Karpas-422 (cell line): ENCODE results near the gene ATP8A1. TPM values are rescaled to one million over a fixed set of nuclear protein-coding genes. Genes with fewer than 3 reads are reported as not detected.

Source experiments
- DNase-seq: peaks from one replicate; pipeline ENCODE4 v3.0.0-alpha.2; 2015
- H2AFZ ChIP-seq: fragments of 200-600 bp; sonication (generic); 2 replicates; pipeline ENCODE4 v1.6.1; 2014; ENCODE audit warnings: antibody characterized with exemption, low read length, mixed read lengths
- H3K27ac ChIP-seq: fragments of 200-600 bp; sonication (generic); 2 replicates; pipeline ENCODE4 v1.5.1; 2014; ENCODE audit warnings: mild to moderate bottlenecking, low read length, moderate library complexity
- H3K27me3 ChIP-seq: fragments of 200-600 bp; sonication (generic); 2 replicates; pipeline ENCODE4 v1.6.1; 2014; ENCODE audit warnings: low read length, mixed read lengths
- H3K36me3 ChIP-seq: fragments of 200-600 bp; sonication (generic); 2 replicates; pipeline ENCODE4 v1.6.1; 2014; ENCODE audit warnings: low read length, mixed read lengths; ENCODE audit not compliant: insufficient read depth
- H3K4me1 ChIP-seq: fragments of 200-600 bp; sonication (generic); 2 replicates; pipeline ENCODE4 v1.6.1; 2014; ENCODE audit warnings: mild to moderate bottlenecking, low read length, mixed read lengths
- H3K4me2 ChIP-seq: fragments of 200-600 bp; sonication (generic); 2 replicates; pipeline ENCODE4 v1.6.1; 2014; ENCODE audit warnings: low read length, low read depth, mild to moderate bottlenecking; ENCODE audit not compliant: poor library complexity, severe bottlenecking
- H3K4me3 ChIP-seq: fragments of 200-600 bp; sonication (generic); 2 replicates; pipeline ENCODE4 v1.5.1; 2014; ENCODE audit warnings: mild to moderate bottlenecking, antibody characterized with exemption, low read length, mixed read lengths
- H3K79me2 ChIP-seq: fragments of 200-600 bp; sonication (generic); 2 replicates; pipeline ENCODE4 v1.6.1; 2014; ENCODE audit warnings: mild to moderate bottlenecking, low read length, mixed read lengths
- H3K9ac ChIP-seq: fragments of 200-600 bp; sonication (generic); 2 replicates; pipeline ENCODE4 v1.6.0; 2014; ENCODE audit warnings: low read length
- H3K9me2 ChIP-seq: fragments of 200-600 bp; sonication (generic), shearing (Covaris generic); replicated peaks from 2 replicates; pipeline ENCODE4 v1.6.0; 2014; ENCODE audit warnings: mild to moderate bottlenecking, low read length, moderate library complexity; ENCODE audit not compliant: insufficient read depth
- H3K9me3 ChIP-seq: fragments of 300-700, 200-600 bp; sonication (generic); 2 replicates; pipeline ENCODE4 v1.6.1; 2014; ENCODE audit warnings: low read length, mixed read lengths
- H4K20me1 ChIP-seq: fragments of 200-600 bp; sonication (generic); 2 replicates; pipeline ENCODE4 v1.6.1; 2014; ENCODE audit warnings: mild to moderate bottlenecking, antibody characterized with exemption, low read length, low read depth; ENCODE audit not compliant: insufficient read depth
- total RNA-seq: library from RNA; depleted of rRNA; stranded (reverse); fragments of >200 nt; shearing (Covaris generic); gene quantifications from 2 replicates; pipeline ENCODE4 v1.2.3, GENCODE V29; 2014; ENCODE audit warnings: low replicate concordance

Gene ATP8A1
- total RNA-seq, 1 experiment from 2014 or later: 67.2 TPM

DNA sequence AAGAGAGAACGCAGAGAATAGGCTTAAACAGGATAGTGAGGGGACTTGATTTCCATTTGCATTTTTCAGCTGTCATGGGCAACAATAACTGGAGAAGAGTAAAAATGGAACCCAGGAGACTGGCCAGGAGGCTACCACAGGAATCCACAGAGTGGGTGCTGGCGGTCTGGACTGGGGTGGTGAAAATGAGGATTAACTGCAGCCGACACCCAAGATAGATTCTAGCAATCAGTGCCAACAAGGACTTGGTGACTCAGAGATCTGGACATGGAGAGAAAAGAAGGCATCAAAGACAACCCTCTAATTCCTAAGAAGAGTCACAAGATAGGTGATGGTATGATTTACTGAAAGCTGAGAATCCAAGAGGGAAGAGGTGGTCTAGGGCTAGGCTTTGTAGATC is 102.8 kb downstream of the ATP8A1 start:
- Histone ChIP-seq H3K36me3 (no peaks in the 10 kb centered on the region), H3K9me3 (no peaks in the 10 kb centered on the region), H3K79me2 (no peaks in the 10 kb centered on the region), H3K4me3 (no peak overlapping the region), H3K9ac (no peak overlapping the region), H3K4me2 (no peak overlapping the region), H4K20me1 (no peaks in the 10 kb centered on the region), H3K4me1 (no peaks in the 10 kb centered on the region), H3K27ac (no peak overlapping the region), H2AFZ (no peak overlapping the region), H3K9me2 (no peaks in the 10 kb centered on the region), H3K27me3 (no peaks in the 10 kb centered on the region)
- no peak for DNase-seq

DNA sequence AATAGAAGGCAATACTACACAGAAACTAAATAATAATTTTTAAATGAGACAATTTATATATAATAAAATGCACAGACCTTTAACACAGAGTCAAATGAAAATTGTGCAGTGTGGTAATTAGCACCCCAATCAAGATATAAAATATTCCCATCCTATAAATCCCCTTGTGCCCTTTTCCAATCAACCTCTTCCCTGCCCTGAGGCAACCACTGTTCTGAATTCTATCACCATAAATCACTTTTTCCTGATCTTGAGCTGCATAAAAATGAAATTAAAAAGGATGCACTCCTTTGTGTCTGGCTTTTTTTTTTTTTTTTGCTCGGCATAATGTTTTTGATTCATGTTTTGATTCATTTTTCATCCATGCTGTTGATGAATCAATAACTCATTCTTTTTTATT is 107.0 kb downstream of the ATP8A1 start:
- peaks cover 7% of the 10 kb centered on the region; the same call in 1 of the 2 replicates for H3K36me3 ChIP-seq

DNA sequence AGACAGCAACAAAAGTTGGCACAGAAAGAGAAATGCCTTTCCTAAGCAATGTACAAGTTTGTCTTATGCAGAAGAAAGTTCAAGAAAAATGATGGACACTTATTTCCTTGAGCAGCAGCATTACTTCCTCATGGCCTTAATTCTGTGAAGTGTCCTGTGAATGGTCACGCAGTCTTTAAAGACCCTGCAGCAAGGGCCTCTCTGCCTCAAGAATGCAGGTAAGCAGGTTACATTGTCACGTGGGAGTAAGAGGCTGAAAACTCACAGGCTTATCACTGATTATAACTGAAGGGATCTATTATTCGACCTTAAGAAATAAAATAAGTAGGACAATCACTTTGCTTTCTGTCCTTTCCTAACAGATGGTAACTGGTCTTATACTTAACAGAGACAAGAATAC is 109.1 kb downstream of the ATP8A1 start:
- H3K9me3 ChIP-seq: no peaks in the 10 kb centered on the region
- H3K4me2 ChIP-seq: no peak overlapping the region
- H3K36me3 ChIP-seq: peaks cover 7% of the 10 kb centered on the region; the same call in 1 of the 2 replicates

More for the DNA sequence above, 107.0 kb downstream of the ATP8A1 start:
- no peaks in the 10 kb centered on the region for H3K27me3 ChIP-seq
- DNase-seq: no peak
- no peak overlapping the region for H3K9ac ChIP-seq
- no peaks in the 10 kb centered on the region for H3K4me1 ChIP-seq
- H4K20me1 ChIP-seq: no peaks in the 10 kb centered on the region
- H3K79me2 ChIP-seq: no peaks in the 10 kb centered on the region
- H3K9me3 ChIP-seq: no peaks in the 10 kb centered on the region
- no peak overlapping the region for H2AFZ ChIP-seq
- no peak overlapping the region for H3K27ac ChIP-seq
- no peak overlapping the region for H3K4me2 ChIP-seq
- no peaks in the 10 kb centered on the region for H3K9me2 ChIP-seq
- H3K4me3 ChIP-seq: no peak overlapping the region

DNA sequence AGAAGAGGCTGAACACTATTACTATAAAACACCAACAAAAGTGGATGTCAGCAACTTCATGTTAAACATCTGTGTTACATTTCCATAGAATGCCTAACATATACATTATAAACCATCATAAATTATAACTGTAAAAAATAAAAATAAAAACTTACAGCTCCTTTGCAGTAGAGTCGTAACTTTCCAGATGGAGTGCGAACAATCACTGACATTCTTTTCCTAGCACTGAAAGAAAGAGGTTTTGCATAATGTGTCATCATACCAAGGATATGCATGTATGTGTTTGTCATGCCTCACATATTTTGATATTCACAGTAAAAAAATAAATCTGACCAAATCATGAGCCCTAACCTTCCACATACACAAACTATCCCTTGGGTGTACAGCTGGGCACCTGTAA is 113.1 kb downstream of the ATP8A1 start:
- DNase-seq: no peak

More for the DNA sequence above, 109.1 kb downstream of the ATP8A1 start:
- no peak overlapping the region for H3K4me3 ChIP-seq
- no peak overlapping the region for H3K27ac ChIP-seq
- H3K27me3 ChIP-seq: no peaks in the 10 kb centered on the region
- no peaks in the 10 kb centered on the region for H3K4me1 ChIP-seq
- no peaks in the 10 kb centered on the region for H3K9me2 ChIP-seq
- no peak overlapping the region for H3K9ac ChIP-seq
- no peaks in the 10 kb centered on the region for H3K79me2 ChIP-seq
- H4K20me1 ChIP-seq: no peaks in the 10 kb centered on the region
- no peak overlapping the region for H2AFZ ChIP-seq
- DNase-seq: no peak

DNA sequence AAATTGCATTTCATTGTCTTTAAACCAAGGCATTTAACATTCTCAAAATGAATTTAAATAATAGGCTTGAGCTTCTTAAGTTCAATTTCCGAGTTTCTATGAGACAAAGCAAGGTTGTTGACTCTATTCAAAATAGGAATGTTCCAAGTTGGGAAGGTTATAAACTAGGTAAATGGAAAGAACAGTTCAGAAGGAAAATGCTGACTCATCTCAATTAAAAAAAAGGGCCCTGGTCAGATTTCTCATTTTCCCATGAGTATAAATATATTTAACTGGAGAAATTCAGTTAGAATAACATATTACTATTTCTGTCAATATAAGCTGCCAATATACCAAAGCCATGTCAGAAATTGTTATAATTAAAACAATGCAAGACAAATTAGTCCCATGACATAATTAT is 113.8 kb downstream of the ATP8A1 start:
- Histone ChIP-seq H3K9ac (no peak overlapping the region), H3K27me3 (no peaks in the 10 kb centered on the region), H2AFZ (no peak overlapping the region), H3K9me2 (no peaks in the 10 kb centered on the region), H3K79me2 (peaks cover 11% of the 10 kb centered on the region), H3K36me3 (peaks cover 2% of the 10 kb centered on the region; the same call in 1 of the 2 replicates), H3K4me2 (no peak overlapping the region), H3K27ac (no peak overlapping the region), H3K9me3 (no peaks in the 10 kb centered on the region), H4K20me1 (no peaks in the 10 kb centered on the region), H3K4me1 (no peaks in the 10 kb centered on the region), H3K4me3 (no peak overlapping the region)
- DNase-seq: no peak

More for the DNA sequence above, 113.1 kb downstream of the ATP8A1 start:
- Histone ChIP-seq H3K79me2 (peaks cover 11% of the 10 kb centered on the region), H3K9me2 (no peaks in the 10 kb centered on the region), H3K9ac (no peak overlapping the region), H3K9me3 (no peaks in the 10 kb centered on the region), H3K27ac (no peak overlapping the region), H4K20me1 (no peaks in the 10 kb centered on the region), H3K4me1 (no peaks in the 10 kb centered on the region), H3K4me2 (no peak overlapping the region), H3K4me3 (no peak overlapping the region), H3K36me3 (peaks cover 7% of the 10 kb centered on the region; the same call in 1 of the 2 replicates), H2AFZ (no peak overlapping the region), H3K27me3 (no peaks in the 10 kb centered on the region)

DNA sequence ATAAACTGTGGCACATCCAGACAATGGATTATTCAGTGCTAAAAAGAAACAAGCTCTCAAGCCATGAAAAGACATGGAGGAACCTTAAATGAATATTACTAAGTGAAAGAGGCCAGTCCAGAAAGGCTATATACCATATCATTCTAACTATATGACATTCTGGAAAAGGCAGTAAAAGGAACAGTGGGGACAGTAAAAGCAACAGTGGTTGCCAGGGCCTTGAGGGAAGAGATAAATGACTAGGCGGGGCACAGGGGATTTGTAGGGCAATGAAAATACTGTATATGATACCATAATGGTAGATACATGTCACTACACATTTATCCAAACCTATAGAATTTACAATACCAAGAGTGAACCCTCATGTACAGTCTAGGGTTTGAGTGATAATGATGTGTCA is 115.3 kb downstream of the ATP8A1 start:
- Histone ChIP-seq H3K27me3 (no peaks in the 10 kb centered on the region), H4K20me1 (no peaks in the 10 kb centered on the region), H2AFZ (no peak overlapping the region), H3K9ac (no peak overlapping the region), H3K4me2 (no peak overlapping the region), H3K9me3 (no peaks in the 10 kb centered on the region), H3K36me3 (no peaks in the 10 kb centered on the region), H3K27ac (no peak overlapping the region), H3K79me2 (peaks cover 11% of the 10 kb centered on the region), H3K4me3 (no peak overlapping the region), H3K4me1 (no peaks in the 10 kb centered on the region), H3K9me2 (no peaks in the 10 kb centered on the region)
- no peak for DNase-seq

DNA sequence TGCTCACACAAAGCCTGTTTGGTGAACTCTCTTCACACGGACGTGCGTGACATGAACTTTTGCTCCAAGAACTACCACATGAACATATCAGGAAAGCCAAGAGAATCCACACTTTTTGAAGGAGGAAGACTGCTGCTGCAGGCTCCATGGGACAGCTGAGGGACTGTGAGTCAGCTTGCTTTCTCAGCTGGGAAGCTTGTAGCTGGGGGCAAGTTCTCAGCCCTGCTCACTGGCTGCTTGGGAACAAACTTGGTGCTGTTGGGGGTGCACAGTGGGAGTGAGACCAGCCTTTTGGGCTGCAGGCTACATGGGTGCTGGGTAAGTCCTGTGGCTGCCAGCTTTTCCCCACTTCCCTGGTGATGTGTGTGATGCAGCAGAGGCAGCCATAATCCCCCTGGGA is 123.9 kb downstream of the ATP8A1 start:
- H2AFZ ChIP-seq: no peak overlapping the region
- no peaks in the 10 kb centered on the region for H3K79me2 ChIP-seq
- no peak overlapping the region for H3K4me2 ChIP-seq
- no peak overlapping the region for H3K27ac ChIP-seq
- no peaks in the 10 kb centered on the region for H3K9me2 ChIP-seq
- no peak overlapping the region for H3K9ac ChIP-seq
- no peaks in the 10 kb centered on the region for H4K20me1 ChIP-seq
- H3K27me3 ChIP-seq: no peaks in the 10 kb centered on the region
- no peak overlapping the region for H3K4me3 ChIP-seq
- H3K36me3 ChIP-seq: no peaks in the 10 kb centered on the region
- no peaks in the 10 kb centered on the region for H3K4me1 ChIP-seq
- DNase-seq: no peak
- no peaks in the 10 kb centered on the region for H3K9me3 ChIP-seq

DNA sequence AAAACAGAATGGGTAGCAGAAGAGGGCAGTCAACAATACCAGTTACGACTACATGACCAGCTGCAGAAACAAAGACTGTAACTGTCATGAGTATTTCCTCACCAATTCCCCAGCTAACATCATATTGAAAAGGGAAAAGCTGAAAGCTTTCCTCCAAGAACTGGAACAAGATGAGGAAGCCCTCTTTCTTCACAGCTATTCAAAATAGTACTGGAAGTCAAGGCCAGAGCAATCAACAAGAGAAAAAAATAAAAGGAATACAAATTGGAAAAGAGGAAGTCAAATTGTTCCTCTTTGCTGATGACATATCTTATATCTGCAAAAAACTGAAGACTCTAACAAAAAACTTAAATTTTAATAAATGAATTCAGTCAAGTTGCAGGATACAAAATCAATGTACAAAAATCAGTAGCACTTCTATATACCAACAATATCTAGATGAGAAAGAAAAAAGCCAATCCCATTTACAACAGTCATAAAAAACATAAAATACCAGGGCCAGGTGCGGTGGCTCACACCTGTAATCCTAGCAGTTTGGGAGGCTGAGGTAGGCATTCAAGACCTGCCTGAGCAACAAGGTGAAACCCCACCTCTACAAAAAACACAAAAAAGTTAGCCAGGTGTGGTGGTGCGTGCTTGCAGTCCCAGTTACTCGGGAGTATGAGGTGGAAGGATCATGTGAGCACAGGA is 125.4 kb downstream of the ATP8A1 start:
- no peak overlapping the region for H3K27ac ChIP-seq
- DNase-seq: no peak
- H3K9me3 ChIP-seq: no peaks in the 10 kb centered on the region
- H3K4me1 ChIP-seq: no peaks in the 10 kb centered on the region
- no peak overlapping the region for H3K9ac ChIP-seq
- no peaks in the 10 kb centered on the region for H3K36me3 ChIP-seq
- no peaks in the 10 kb centered on the region for H3K9me2 ChIP-seq
- H3K4me2 ChIP-seq: no peak overlapping the region
- no peak overlapping the region for H2AFZ ChIP-seq
- no peak overlapping the region for H3K4me3 ChIP-seq
- H4K20me1 ChIP-seq: no peaks in the 10 kb centered on the region
- H3K27me3 ChIP-seq: no peaks in the 10 kb centered on the region
- H3K79me2 ChIP-seq: no peaks in the 10 kb centered on the region
